Naive thymus-derived CD4-positive, alpha-beta T cell (primary cell): ENCODE results near the gene S100A9. TPM values are rescaled to one million over a fixed set of nuclear protein-coding genes. Genes with fewer than 3 reads are reported as not detected.
"Not testable (repeated sequence)": the region's sequence is repeated elsewhere in the genome, so short reads cannot be mapped to it uniquely, and the experiment has no call there.

Experiments
- ATAC-seq: fragments of 150-1000 bp; cut with Tn5 transposase; 2 replicates; pipeline ENCODE4 v1.10.0; 2021; ENCODE audit warnings: mild to moderate bottlenecking, moderate library complexity
- CTCF ChIA-PET: fragments of 350-600 bp; sonication (Branson Sonifier 250); formaldehyde crosslinking; loops from one replicate; lab custom pipeline; 2021; ENCODE audit warnings: antibody characterized with exemption; lab: Charles Lee
- POLR2A ChIA-PET: fragments of 350-600 bp; sonication (Branson Sonifier 250); formaldehyde crosslinking; loops from one replicate; lab custom pipeline; 2021; ENCODE audit warnings: antibody characterized with exemption, inconsistent platforms; lab: Charles Lee
- DNase-seq, 9 donors: peaks; one replicate each; pipeline versions ENCODE4 v3.0.0 to v3.0.0-alpha.2; 2020 to 2022; ENCODE audit warnings: mixed read lengths in 1 of 9
- H3K27ac ChIP-seq: one replicate; pipeline ENCODE4 v1.7.0; 2013; ENCODE audit warnings: mild to moderate bottlenecking, low read depth, low read length, moderate library complexity
- H3K27me3 ChIP-seq, 2 donors: one replicate each; pipeline ENCODE4 v1.7.0; 2013; ENCODE audit warnings: low read length in 2 of 2, mild to moderate bottlenecking in 2 of 2, moderate library complexity in 2 of 2; ENCODE audit not compliant: control insufficient read depth in 2 of 2, insufficient read depth in 2 of 2
- H3K36me3 ChIP-seq, 3 experiments: 1 replicate in 2 of 3; 2 replicates in 1 of 3; pipeline ENCODE4 v1.7.0; 2013; ENCODE audit warnings: low read length in 3 of 3, mild to moderate bottlenecking in 3 of 3, moderate library complexity in 1 of 3; ENCODE audit not compliant: insufficient read depth in 3 of 3, control insufficient read depth in 2 of 3
- H3K4me1 ChIP-seq, 2 donors: one replicate each; pipeline ENCODE4 v1.7.0; 2013; ENCODE audit warnings: low read length in 2 of 2, mild to moderate bottlenecking in 2 of 2, moderate library complexity in 1 of 2; ENCODE audit not compliant: control insufficient read depth in 2 of 2, insufficient read depth in 2 of 2
- H3K4me3 ChIP-seq: 2 replicates; pipeline ENCODE4 v1.7.0; 2013; ENCODE audit warnings: mild to moderate bottlenecking, low read length
- H3K9me3 ChIP-seq, 3 experiments: 1 replicate in 2 of 3; 2 replicates in 1 of 3; pipeline ENCODE4 v1.7.0; 2013; ENCODE audit warnings: low read length in 3 of 3; ENCODE audit not compliant: control insufficient read depth in 2 of 3
- H3K27ac Mint-ChIP-seq, 9 donors: one replicate each; pipeline ENCODE4 v1.8.0; 2020 to 2022; ENCODE audit warnings: mixed read lengths in 9 of 9, mild to moderate bottlenecking in 8 of 9, moderate library complexity in 5 of 9, inconsistent platforms in 2 of 9
- H3K27me3 Mint-ChIP-seq, 5 donors: one replicate each; pipeline ENCODE4 v1.8.0; 2021 to 2022; ENCODE audit warnings: mixed read lengths in 5 of 5, mild to moderate bottlenecking in 1 of 5
- H3K36me3 Mint-ChIP-seq, 5 donors: one replicate each; pipeline ENCODE4 v1.8.0; 2020 to 2022; ENCODE audit warnings: mixed read lengths in 5 of 5, mild to moderate bottlenecking in 3 of 5, inconsistent platforms in 1 of 5
- H3K4me1 Mint-ChIP-seq, 7 donors: one replicate each; pipeline ENCODE4 v1.8.0; 2020 to 2022; ENCODE audit warnings: mixed read lengths in 7 of 7, mild to moderate bottlenecking in 3 of 7, inconsistent platforms in 1 of 7
- H3K4me3 Mint-ChIP-seq, 10 donors: one replicate each; pipeline ENCODE4 v1.8.0; 2020 to 2022; ENCODE audit warnings: mild to moderate bottlenecking in 10 of 10, mixed read lengths in 10 of 10, moderate library complexity in 6 of 10, inconsistent platforms in 2 of 10
- H3K9me3 Mint-ChIP-seq, 11 donors: one replicate each; pipeline ENCODE4 v1.8.0; 2020 to 2022; ENCODE audit warnings: mixed read lengths in 11 of 11, mild to moderate bottlenecking in 4 of 11, inconsistent platforms in 1 of 11, moderate library complexity in 1 of 11
- intact Hi-C, 2 donors: fragments of 100-400 bp; cut with micrococcal nuclease; formaldehyde crosslinking; loops; one replicate each; pipeline ENCODE4 v1.15.1; 2023
- polyA plus RNA-seq, 2 donors: library from polyadenylated mRNA; unstranded; fragments of 300-500 nt; fragmentation: Illumina TruSeq; gene quantifications; one replicate each; pipeline ENCODE4 v1.2.3, GENCODE V29; 2021
- total RNA-seq, 6 experiments: library from RNA in 5 of 6; stranded (reverse) in 5 of 6; gene quantifications; 1 replicate in 5 of 6; 2 replicates in 1 of 6; pipeline ENCODE4 v1.2.3 and lab custom pipeline; 2021 to 2026

The S100A9 gene
- total and polyA plus RNA-seq, 7 experiments from 2014 or later, result 8.3 to 2,269 (median 16.1) TPM; not detected in 1

DNA sequence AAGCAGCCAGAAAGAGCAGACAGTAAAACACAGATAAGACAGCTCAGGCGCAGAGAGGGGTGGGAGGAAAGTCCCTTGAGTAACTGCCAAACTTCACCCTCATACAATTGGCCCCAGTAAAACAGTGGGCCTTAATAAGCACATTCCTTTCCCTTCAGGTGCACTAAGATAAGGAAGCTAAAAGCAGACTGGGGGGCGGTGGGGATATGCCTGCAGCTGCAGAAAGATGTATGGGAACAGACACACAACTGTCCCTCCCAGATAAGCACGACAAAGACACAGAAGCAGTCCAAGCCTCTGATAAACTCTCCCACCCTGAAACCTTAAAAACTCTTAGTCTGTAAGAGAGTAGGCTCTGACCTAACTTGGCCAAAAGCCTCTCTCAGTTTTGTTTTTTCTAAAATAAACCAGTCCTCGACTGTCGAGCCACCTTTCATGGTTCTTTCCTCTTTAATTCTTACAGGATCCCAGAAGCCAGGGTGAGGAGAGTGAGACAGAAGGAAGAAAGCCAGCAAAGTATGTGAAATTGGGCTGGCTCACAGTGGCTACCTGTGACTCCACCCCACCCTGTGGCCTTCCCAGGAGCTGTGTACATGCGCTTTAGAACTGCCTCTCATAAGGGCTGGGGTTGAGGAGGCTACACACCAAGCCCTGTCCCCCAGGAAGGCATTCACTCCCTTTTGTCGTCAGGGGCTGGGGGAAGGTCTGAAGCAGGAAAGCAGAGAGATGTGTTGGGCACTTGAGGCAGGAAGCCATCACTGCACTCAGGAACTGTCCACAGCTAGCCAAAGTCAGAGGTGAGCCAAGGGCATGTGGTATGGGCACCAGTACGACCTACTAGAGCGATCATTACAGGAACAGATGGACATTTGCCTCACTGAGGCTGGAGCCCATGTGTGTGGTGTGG is 13.6 kb upstream of the S100A9 start:
- POLR2A ChIA-PET, result no interaction called here

GRCh38 chr1:153344718-153345025 is 13.0 kb upstream of the S100A9 start:
- H3K27me3 Mint-ChIP-seq, result peaks cover 12 to 54% (median 32%) of the 10 kb centered on the region in 5 donors
- H3K4me3 Mint-ChIP-seq, result peak overlapping the region in 5 of 10 donors; percentile 3 to 48 (median 17)
- peaks cover 23 to 60% (median 46%) of the 10 kb centered on the region in 7 donors for H3K4me1 Mint-ChIP-seq
- peaks cover 0 to 5% of the 10 kb centered on the region in 2 donors for H3K27me3 ChIP-seq
- no peak overlapping the region for H3K4me3 ChIP-seq
- ChIA-PET CTCF (no interaction called here), POLR2A (no interaction called here)
- H3K27ac ChIP-seq, result no peak overlapping the region
- H3K27ac Mint-ChIP-seq, result peak overlapping the region in 2 of 9 donors; percentile 33 to 43
- DNase-seq, result no peak
- peak; percentile 60 for ATAC-seq
- H3K36me3 Mint-ChIP-seq, result no peaks in the 10 kb centered on the region
- intact Hi-C loops, result no loop called here
- H3K9me3 Mint-ChIP-seq, result no peaks in the 10 kb centered on the region
- peaks cover 13 to 39% of the 10 kb centered on the region in 2 donors for H3K4me1 ChIP-seq
- H3K9me3 ChIP-seq, result no peaks in the 10 kb centered on the region
- no peaks in the 10 kb centered on the region for H3K36me3 ChIP-seq

More for the DNA sequence above, 13.6 kb upstream of the S100A9 start:
- H3K27me3 Mint-ChIP-seq, result peaks cover 7 to 48% (median 30%) of the 10 kb centered on the region in 5 donors
- peaks cover 0 to 5% of the 10 kb centered on the region in 2 donors for H3K27me3 ChIP-seq
- no peak for ATAC-seq
- intact Hi-C loops, result no loop called here
- peaks cover 13 to 41% of the 10 kb centered on the region in 2 donors for H3K4me1 ChIP-seq
- peak overlapping the region in 3 of 9 donors; percentile 19 to 43 (median 33) for H3K27ac Mint-ChIP-seq
- no peaks in the 10 kb centered on the region for H3K9me3 Mint-ChIP-seq
- CTCF ChIA-PET, result no interaction called here
- DNase-seq, result no peak
- no peak overlapping the region for H3K27ac ChIP-seq
- peaks cover 25 to 66% (median 52%) of the 10 kb centered on the region in 7 donors for H3K4me1 Mint-ChIP-seq
- no peaks in the 10 kb centered on the region for H3K9me3 ChIP-seq
- H3K4me3 ChIP-seq, result no peak overlapping the region
- H3K36me3 Mint-ChIP-seq, result no peaks in the 10 kb centered on the region
- peak overlapping the region in 5 of 10 donors; percentile 10 to 48 (median 17) for H3K4me3 Mint-ChIP-seq
- H3K36me3 ChIP-seq, result no peaks in the 10 kb centered on the region

GRCh38 chr1:153345187-153346076 is 12.2 kb upstream of the S100A9 start:
- Histone ChIP-seq H3K36me3 (no peaks in the 10 kb centered on the region), H3K27ac (no peak overlapping the region), H3K9me3 (no peaks in the 10 kb centered on the region), H3K27me3 (peaks cover 0 to 5% of the 10 kb centered on the region in 2 donors), H3K4me1 (peaks cover 13 to 31% of the 10 kb centered on the region in 2 donors), H3K4me3 (no peak overlapping the region)
- peak overlapping the region in 3 of 9 donors; percentile 32 to 83 (median 36) for H3K27ac Mint-ChIP-seq
- ATAC-seq, result peak; percentile 45
- peak overlapping the region; percentile 14 to 75 (median 54) for H3K4me3 Mint-ChIP-seq
- DNase-seq, result peak in 1 of 9 donors; percentile 18
- ChIA-PET CTCF (interaction anchor here (1.1 to 1.6 kb wide), 2 partner anchors 12 to 149 kb away, joined by 5 read pairs; no protein-coding TSS in a partner anchor), POLR2A (no interaction called here)
- peaks cover 12 to 60% (median 31%) of the 10 kb centered on the region in 5 donors for H3K27me3 Mint-ChIP-seq
- H3K4me1 Mint-ChIP-seq, result peaks cover 17 to 52% (median 40%) of the 10 kb centered on the region in 7 donors
- no peaks in the 10 kb centered on the region for H3K9me3 Mint-ChIP-seq
- intact Hi-C loops, result no loop called here
- no peaks in the 10 kb centered on the region for H3K36me3 Mint-ChIP-seq

- Mint-ChIP-seq H3K36me3 (no peaks in the 10 kb centered on the region), H3K27ac (peak overlapping the region in 3 of 9 donors; percentile 2 to 63 (median 36)), H3K4me1 (peaks cover 17 to 44% (median 34%) of the 10 kb centered on the region in 7 donors), H3K9me3 (no peaks in the 10 kb centered on the region), H3K4me3 (peak overlapping the region; percentile 14 to 75 (median 54)), H3K27me3 (peaks cover 12 to 59% (median 36%) of the 10 kb centered on the region in 5 donors)
- intact Hi-C loops, result no loop called here
- no peak overlapping the region for H3K4me3 ChIP-seq
- ATAC-seq, result peak; percentile 24
- CTCF ChIA-PET, result interaction anchor here (1.1 to 1.6 kb wide), 2 partner anchors 11 to 148 kb away, joined by 5 read pairs; no protein-coding TSS in a partner anchor
- peaks cover 0 to 5% of the 10 kb centered on the region in 2 donors for H3K27me3 ChIP-seq
- peaks cover 13 to 31% of the 10 kb centered on the region in 2 donors for H3K4me1 ChIP-seq
- H3K27ac ChIP-seq, result no peak overlapping the region
- H3K9me3 ChIP-seq, result no peaks in the 10 kb centered on the region
- POLR2A ChIA-PET, result no interaction called here
- no peaks in the 10 kb centered on the region for H3K36me3 ChIP-seq
- DNase-seq, result peak in 1 of 9 donors; percentile 9
Observed at GRCh38 chr1:153346077-153346723, 11.5 kb upstream of the S100A9 start.

GRCh38 chr1:153347049-153347448 is 10.6 kb upstream of the S100A9 start:
- H3K27ac ChIP-seq, DNase-seq, POLR2A ChIA-PET, ATAC-seq, H3K36me3 ChIP-seq, H3K36me3 Mint-ChIP-seq, intact Hi-C loops, H3K9me3 Mint-ChIP-seq, H3K27me3 ChIP-seq, H3K4me3 ChIP-seq, H3K9me3 ChIP-seq: not testable (repeated sequence)
- H3K27ac Mint-ChIP-seq, result peak overlapping the region in 1 of 9 donors; percentile 2
- peaks cover 12 to 56% (median 41%) of the 10 kb centered on the region in 5 donors for H3K27me3 Mint-ChIP-seq
- peaks cover 17 to 44% (median 34%) of the 10 kb centered on the region in 7 donors for H3K4me1 Mint-ChIP-seq
- peaks cover 13 to 31% of the 10 kb centered on the region in 2 donors for H3K4me1 ChIP-seq
- CTCF ChIA-PET, result interaction anchor here (0.7 to 1.6 kb wide), 2 partner anchors 38 to 147 kb away, joined by 3 to 5 read pairs; no protein-coding TSS in a partner anchor
- H3K4me3 Mint-ChIP-seq, result peak overlapping the region in 2 of 10 donors; percentile 14 to 62
